GM21723 (cell line): ENCODE results near the gene DLK1.

Source experiments
- ATAC-seq: cut with Tn5 transposase; IDR thresholded peaks from one replicate; pipeline ENCODE4 v1.9.1; 2021; ENCODE audit warnings: mild to moderate bottlenecking, moderate library complexity; ENCODE audit not compliant: unreplicated experiment

DLK1 gene

GRCh38 chr14:100692859-100693558, 33.7 kb upstream of the DLK1 start:
- ATAC-seq, result no peak

GRCh38 chr14:100693877-100694578, 32.7 kb upstream of the DLK1 start:
- ATAC-seq, result no peak

- ATAC-seq, result no peak
These were observed 31.9 kb upstream of the DLK1 start for GRCh38 chr14:100694579-100695422.

- no peak for ATAC-seq
These were observed 31.3 kb upstream of the DLK1 start for GRCh38 chr14:100695423-100695738.

GRCh38 chr14:100696008-100696407, 30.7 kb upstream of the DLK1 start:
- no peak for ATAC-seq

- no peak for ATAC-seq
These were observed 30.1 kb upstream of the DLK1 start for GRCh38 chr14:100696590-100696989.

- no peak for ATAC-seq
These were observed 28.6 kb upstream of the DLK1 start for GRCh38 chr14:100698066-100698465.

- ATAC-seq, result no peak
These were observed 27.8 kb upstream of the DLK1 start for GRCh38 chr14:100698666-100699448.

- no peak for ATAC-seq
These were observed 25.4 kb upstream of the DLK1 start for GRCh38 chr14:100701314-100701713.

- no peak for ATAC-seq
These were observed 24.1 kb upstream of the DLK1 start for GRCh38 chr14:100702590-100702989.

- ATAC-seq, result no peak
These were observed 23.1 kb upstream of the DLK1 start for GRCh38 chr14:100703386-100704220.

- ATAC-seq, result no peak
These were observed 20.5 kb upstream of the DLK1 start for GRCh38 chr14:100706200-100706599.

GRCh38 chr14:100706860-100707259, 19.8 kb upstream of the DLK1 start:
- ATAC-seq, result no peak

GRCh38 chr14:100708425-100709288, 18.0 kb upstream of the DLK1 start:
- no peak for ATAC-seq

GRCh38 chr14:100709289-100710284, 17.1 kb upstream of the DLK1 start:
- ATAC-seq, result no peak

- no peak for ATAC-seq
These were observed 16.3 kb upstream of the DLK1 start for GRCh38 chr14:100710391-100710790.

GRCh38 chr14:100710826-100711462, 15.7 kb upstream of the DLK1 start:
- no peak for ATAC-seq

GRCh38 chr14:100711493-100711892, 15.2 kb upstream of the DLK1 start:
- ATAC-seq, result no peak
